Esophagus squamous epithelium (tissue), 5 donors: ENCODE measurements around the gene PARD3B. TPM values are rescaled to one million over a fixed set of nuclear protein-coding genes. Genes with fewer than 3 reads are reported as not detected.

ENCODE experiments used
- DNase-seq: peaks from one replicate; lab custom pipeline; 2025; lab: John Stamatoyannopoulos, UW
- H3K27ac ChIP-seq, 4 donors: fragments of 200-600 bp; sonication (generic); one replicate each; pipeline ENCODE4 v1.5.1; 2016 to 2019; ENCODE audit warnings: mild to moderate bottlenecking in 1 of 4
- H3K27me3 ChIP-seq, 4 donors: fragments of 200-600 bp; sonication (generic); 1 replicate in 3 of 4; 2 replicates in 1 of 4; pipeline versions ENCODE4 v1.5.1 to v1.6.0; 2017 to 2021; ENCODE audit warnings: antibody characterized with exemption in 1 of 4
- H3K36me3 ChIP-seq, 3 donors: fragments of 200-600 bp; sonication (generic); one replicate each; pipeline ENCODE4 v1.5.1; 2016 to 2019
- H3K4me1 ChIP-seq, 3 donors: fragments of 200-600 bp; sonication (generic); one replicate each; pipeline ENCODE4 v1.5.1; 2017 to 2019
- H3K4me3 ChIP-seq, 4 donors: fragments of 200-600 bp; sonication (generic); 1 replicate in 3 of 4; 2 replicates in 1 of 4; pipeline ENCODE4 v1.5.1; 2016 to 2019; ENCODE audit warnings: mild to moderate bottlenecking in 2 of 4, moderate library complexity in 1 of 4
- H3K9me3 ChIP-seq, 3 donors: fragments of 200-600 bp; sonication (generic); one replicate each; pipeline ENCODE4 v1.5.1; 2016 to 2019
- POLR2A ChIP-seq, 4 donors: fragments of 450-650 bp; IDR thresholded peaks; one replicate each; pipeline ENCODE4 v1.6.1; 2017; ENCODE audit warnings: antibody characterized with exemption in 4 of 4, mild to moderate bottlenecking in 4 of 4, moderate library complexity in 3 of 4
- whole genome bisulfite sequencing, 2 donors: methylation state at CpG; one replicate each; pipeline ENCODE4 v1.1.5; 2018; 5-methylcytosine and 5-hydroxymethylcytosine counted together
- intact Hi-C: fragments of 100-400 bp; cut with DNase I; formaldehyde crosslinking; loops from one replicate; pipeline ENCODE4 v1.15.0; 2022
- total RNA-seq, 4 donors: library from RNA; depleted of rRNA; stranded (reverse); fragments of >200 nt; gene quantifications; one replicate each; pipeline ENCODE4 v1.1.0, GENCODE V29; 2016
- TF ChIP-seq, protein P1 (sequence below), 6 experiments: fragments of 450-650 bp in 4 of 6; fragments of 200-600 bp in 2 of 6; sonication (generic) in 2 of 6; IDR thresholded peaks; one replicate each; pipeline ENCODE4 v1.5.1; 2016 to 2019; ENCODE audit warnings: antibody characterized with exemption in 6 of 6, mild to moderate bottlenecking in 4 of 6, moderate library complexity in 4 of 6
- donor health status: DM: yes; HTN: yes; CAD: no.

The PARD3B gene
- total RNA-seq, 4 donors from 2014 or later = 2.4 to 15.8 (median 4.3) TPM

DNA sequence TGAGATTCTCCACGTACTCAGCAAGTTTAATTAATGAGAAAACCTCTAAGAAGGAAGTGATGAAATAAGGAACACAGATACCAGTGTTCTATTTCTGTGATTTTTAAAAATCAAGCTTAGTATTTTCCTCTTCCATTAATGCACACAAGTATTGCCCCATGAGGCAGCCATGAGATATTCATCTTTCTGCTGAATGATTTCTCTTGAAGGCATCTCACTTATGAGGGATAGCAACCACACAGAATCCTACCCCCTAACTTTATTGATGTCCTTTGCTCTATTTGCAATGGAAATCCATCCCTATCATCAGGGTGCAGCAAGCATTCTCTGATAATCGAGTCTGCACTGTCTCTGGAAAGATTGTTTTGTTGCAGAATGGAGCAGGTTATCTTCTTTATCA is 893.0 kb downstream of the PARD3B start:
- no peaks in the 10 kb centered on the region for H3K36me3 ChIP-seq
- DNase-seq = no peak
- TF ChIP-seq, protein P1, sequence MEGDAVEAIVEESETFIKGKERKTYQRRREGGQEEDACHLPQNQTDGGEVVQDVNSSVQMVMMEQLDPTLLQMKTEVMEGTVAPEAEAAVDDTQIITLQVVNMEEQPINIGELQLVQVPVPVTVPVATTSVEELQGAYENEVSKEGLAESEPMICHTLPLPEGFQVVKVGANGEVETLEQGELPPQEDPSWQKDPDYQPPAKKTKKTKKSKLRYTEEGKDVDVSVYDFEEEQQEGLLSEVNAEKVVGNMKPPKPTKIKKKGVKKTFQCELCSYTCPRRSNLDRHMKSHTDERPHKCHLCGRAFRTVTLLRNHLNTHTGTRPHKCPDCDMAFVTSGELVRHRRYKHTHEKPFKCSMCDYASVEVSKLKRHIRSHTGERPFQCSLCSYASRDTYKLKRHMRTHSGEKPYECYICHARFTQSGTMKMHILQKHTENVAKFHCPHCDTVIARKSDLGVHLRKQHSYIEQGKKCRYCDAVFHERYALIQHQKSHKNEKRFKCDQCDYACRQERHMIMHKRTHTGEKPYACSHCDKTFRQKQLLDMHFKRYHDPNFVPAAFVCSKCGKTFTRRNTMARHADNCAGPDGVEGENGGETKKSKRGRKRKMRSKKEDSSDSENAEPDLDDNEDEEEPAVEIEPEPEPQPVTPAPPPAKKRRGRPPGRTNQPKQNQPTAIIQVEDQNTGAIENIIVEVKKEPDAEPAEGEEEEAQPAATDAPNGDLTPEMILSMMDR (IDR thresholded peaks at IDR 0.05) = no peak
- TF ChIP-seq POLR2A (IDR thresholded peaks at IDR 0.05) = no peak
- no peak overlapping the region for H3K27ac ChIP-seq
- intact Hi-C loops = no loop called here
- no peaks in the 10 kb centered on the region for H3K4me1 ChIP-seq
- no peaks in the 10 kb centered on the region for H3K9me3 ChIP-seq
- H3K27me3 ChIP-seq = no peaks in the 10 kb centered on the region
- WGBS, 2 donors = 59 to 64% methylated on average over 2 of the region's 2 CpGs
- no peak overlapping the region for H3K4me3 ChIP-seq

- TF ChIP-seq, protein P1 (IDR thresholded peaks at IDR 0.05) = no peak
- no peak for TF ChIP-seq POLR2A (IDR thresholded peaks at IDR 0.05)
- DNase-seq = no peak
- Histone ChIP-seq H3K27me3 (no peaks in the 10 kb centered on the region), H3K27ac (no peak overlapping the region), H3K36me3 (no peaks in the 10 kb centered on the region), H3K4me3 (no peak overlapping the region), H3K4me1 (no peaks in the 10 kb centered on the region), H3K9me3 (no peaks in the 10 kb centered on the region)
- intact Hi-C loops = no loop called here
- 65 to 71% methylated on average over 2 of the region's 2 CpGs for WGBS, 2 donors
Observed at GRCh38 chr2:205439621-205440020, 894.3 kb downstream of the PARD3B start.

GRCh38 chr2:205441524-205441923 is 896.2 kb downstream of the PARD3B start:
- intact Hi-C loops = no loop called here
- no peaks in the 10 kb centered on the region for H3K36me3 ChIP-seq
- no peaks in the 10 kb centered on the region for H3K4me1 ChIP-seq
- DNase-seq = no peak
- H3K9me3 ChIP-seq = no peaks in the 10 kb centered on the region
- TF ChIP-seq, protein P1 (IDR thresholded peaks at IDR 0.05) = no peak
- no peak for TF ChIP-seq POLR2A (IDR thresholded peaks at IDR 0.05)
- H3K27ac ChIP-seq = no peak overlapping the region
- no peaks in the 10 kb centered on the region for H3K27me3 ChIP-seq
- no peak overlapping the region for H3K4me3 ChIP-seq

DNA sequence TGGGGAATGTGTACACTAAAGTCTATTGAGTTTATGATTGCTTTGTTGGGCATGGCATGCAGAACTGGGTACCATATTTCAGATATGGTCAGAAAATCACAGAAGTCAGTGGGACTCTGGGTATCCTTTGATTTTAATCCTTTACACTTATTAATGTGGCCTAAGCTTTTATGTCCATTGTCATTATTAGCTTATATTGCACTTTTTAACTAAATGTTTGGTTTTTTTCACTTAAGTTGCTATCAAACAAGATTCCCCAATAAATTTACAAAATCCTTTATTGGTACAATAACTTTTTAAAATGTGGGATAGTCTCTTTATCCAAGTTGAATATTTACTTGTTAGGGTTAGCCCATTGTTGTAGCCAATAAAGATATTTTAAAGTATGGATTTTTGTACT is 902.9 kb downstream of the PARD3B start:
- H3K4me3 ChIP-seq = no peak overlapping the region
- no peak for TF ChIP-seq POLR2A (IDR thresholded peaks at IDR 0.05)
- no peak for DNase-seq
- no peaks in the 10 kb centered on the region for H3K4me1 ChIP-seq
- no peaks in the 10 kb centered on the region for H3K36me3 ChIP-seq
- no peaks in the 10 kb centered on the region for H3K9me3 ChIP-seq
- intact Hi-C loops = no loop called here
- no peaks in the 10 kb centered on the region for H3K27me3 ChIP-seq
- no peak overlapping the region for H3K27ac ChIP-seq

- intact Hi-C loops = no loop called here
- Histone ChIP-seq H3K4me3 (no peak overlapping the region), H3K9me3 (no peaks in the 10 kb centered on the region), H3K4me1 (no peaks in the 10 kb centered on the region), H3K27ac (no peak overlapping the region), H3K36me3 (no peaks in the 10 kb centered on the region), H3K27me3 (no peaks in the 10 kb centered on the region)
- no peak for DNase-seq
- TF ChIP-seq POLR2A (IDR thresholded peaks at IDR 0.05) = no peak
- TF ChIP-seq, protein P1 (IDR thresholded peaks at IDR 0.05) = no peak
- 73 to 80% methylated on average over 4 of the region's 4 CpGs for WGBS, 2 donors
Observed at GRCh38 chr2:205451901-205452512, 906.7 kb downstream of the PARD3B start.

- 65 to 70% methylated on average over 4 of the region's 4 CpGs for WGBS, 2 donors
- TF ChIP-seq, protein P1 (IDR thresholded peaks at IDR 0.05) = no peak
- TF ChIP-seq POLR2A (IDR thresholded peaks at IDR 0.05) = no peak
- Histone ChIP-seq H3K4me1 (no peaks in the 10 kb centered on the region), H3K27me3 (no peaks in the 10 kb centered on the region), H3K36me3 (no peaks in the 10 kb centered on the region), H3K9me3 (no peaks in the 10 kb centered on the region), H3K27ac (no peak overlapping the region), H3K4me3 (no peak overlapping the region)
- DNase-seq = no peak
- intact Hi-C loops = no loop called here
Observed at GRCh38 chr2:205453202-205453601, 907.9 kb downstream of the PARD3B start.
